Activated CD8-positive, alpha-beta T cell treated with anti-CD3 and anti-CD28 coated beads, Interleukin-2, amount 10 ng/mL, durations not matched to agents 7 days and 5 days (primary cell): ENCODE results near the gene SLC25A18. TPM values are rescaled to one million over a fixed set of nuclear protein-coding genes. Genes with fewer than 3 reads are reported as not detected.
A peak's percentile ranks its signal among the peaks of the same experiment; 100 is the strongest.

Experiments
- ATAC-seq: fragments of 150-1000 bp; cut with Tn5 transposase; one replicate; pipeline ENCODE4 v1.10.0; 2021; ENCODE audit warnings: moderate library complexity
- CTCF ChIA-PET: fragments of 350-600 bp; sonication (Branson Sonifier 250); formaldehyde crosslinking; loops from one replicate; lab custom pipeline; 2021; ENCODE audit warnings: antibody characterized with exemption; lab: Charles Lee
- POLR2A ChIA-PET: fragments of 350-600 bp; sonication (Branson Sonifier 250); formaldehyde crosslinking; loops from one replicate; lab custom pipeline; 2021; ENCODE audit warnings: antibody characterized with exemption; lab: Charles Lee
- DNase-seq: peaks from one replicate; pipeline ENCODE4 v3.0.0-alpha.2; 2020
- H3K27ac Mint-ChIP-seq: one replicate; pipeline ENCODE4 v1.8.0; 2021; ENCODE audit warnings: mild to moderate bottlenecking, mixed read lengths
- H3K27me3 Mint-ChIP-seq: one replicate; pipeline ENCODE4 v1.8.0; 2021; ENCODE audit warnings: low read depth, mixed read lengths
- H3K36me3 Mint-ChIP-seq: one replicate; pipeline ENCODE4 v1.8.0; 2021; ENCODE audit warnings: low read depth, mixed read lengths
- H3K4me1 Mint-ChIP-seq: one replicate; pipeline ENCODE4 v1.8.0; 2021; ENCODE audit warnings: low read depth, mixed read lengths
- H3K4me3 Mint-ChIP-seq: one replicate; pipeline ENCODE4 v1.8.0; 2021; ENCODE audit warnings: mild to moderate bottlenecking, mixed read lengths
- H3K9me3 Mint-ChIP-seq: one replicate; pipeline ENCODE4 v1.8.0; 2022; ENCODE audit warnings: mixed read lengths; ENCODE audit not compliant: insufficient read depth
- total RNA-seq, 2 experiments: library from RNA; stranded (reverse); gene quantifications; one replicate each; pipeline ENCODE4 v1.2.3, GENCODE V29; 2021

Gene SLC25A18
- total RNA-seq, 2 experiments from 2014 or later = not detected

DNA sequence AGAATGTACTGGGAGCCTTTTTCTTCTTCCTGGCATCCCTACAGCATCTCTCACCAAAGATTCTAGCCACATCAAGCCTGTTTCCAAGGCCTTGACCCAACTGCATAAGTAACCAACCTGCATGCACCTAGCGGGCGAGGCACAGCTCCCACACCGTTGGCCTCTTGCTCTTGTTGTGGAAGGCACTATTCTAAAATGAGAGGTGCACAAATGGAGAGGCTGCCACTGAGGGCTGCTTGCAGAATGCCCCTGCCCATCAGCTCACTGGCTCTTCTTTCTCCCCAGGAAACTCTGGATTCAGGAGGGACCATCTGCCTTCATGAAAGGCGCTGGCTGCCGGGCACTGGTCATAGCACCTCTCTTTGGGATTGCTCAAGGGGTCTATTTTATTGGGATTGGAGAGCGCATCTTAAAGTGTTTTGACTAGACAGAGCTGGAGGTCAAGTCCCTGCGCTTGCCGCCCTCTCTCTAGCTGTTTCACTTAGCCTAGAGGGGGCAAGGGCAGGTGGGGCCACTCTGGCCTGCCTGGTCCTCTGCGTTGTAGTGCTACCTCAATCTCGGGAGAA lies 26.6 kb downstream of the SLC25A18 start:
- CTCF ChIA-PET = no interaction called here
- POLR2A ChIA-PET = no interaction called here
- H3K27me3 Mint-ChIP-seq = no peaks in the 10 kb centered on the region
- no peak for DNase-seq
- no peaks in the 10 kb centered on the region for H3K9me3 Mint-ChIP-seq
- H3K4me3 Mint-ChIP-seq = no peak overlapping the region
- H3K4me1 Mint-ChIP-seq = no peaks in the 10 kb centered on the region
- peaks cover 39% of the 10 kb centered on the region for H3K36me3 Mint-ChIP-seq
- ATAC-seq = no peak
- H3K27ac Mint-ChIP-seq = no peak overlapping the region

DNA sequence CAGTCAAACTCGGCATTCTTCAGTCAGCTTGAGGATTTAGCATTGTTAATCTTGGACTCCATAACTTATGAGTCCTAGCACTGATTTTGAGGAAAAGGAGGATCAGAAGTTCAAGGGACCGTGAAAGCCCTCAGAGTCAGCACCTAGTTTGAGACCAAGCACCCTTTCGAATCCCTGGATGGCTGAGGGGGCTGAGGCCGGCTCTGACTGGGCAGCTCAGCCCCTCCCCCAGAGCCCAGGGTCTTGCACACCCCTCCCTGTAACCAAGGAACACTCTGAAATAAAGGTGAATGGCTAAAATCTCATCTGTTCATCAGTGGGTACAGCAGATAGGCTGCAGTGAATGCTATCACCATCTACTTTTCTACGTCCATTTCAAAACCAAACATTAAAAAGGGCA lies 27.3 kb downstream of the SLC25A18 start:
- Mint-ChIP-seq H3K4me3 (no peak overlapping the region), H3K4me1 (no peaks in the 10 kb centered on the region), H3K9me3 (no peaks in the 10 kb centered on the region), H3K27ac (no peak overlapping the region), H3K36me3 (peaks cover 45% of the 10 kb centered on the region), H3K27me3 (no peaks in the 10 kb centered on the region)
- ChIA-PET CTCF (no interaction called here), POLR2A (no interaction called here)
- ATAC-seq (no peak), DNase-seq (no peak)

DNA sequence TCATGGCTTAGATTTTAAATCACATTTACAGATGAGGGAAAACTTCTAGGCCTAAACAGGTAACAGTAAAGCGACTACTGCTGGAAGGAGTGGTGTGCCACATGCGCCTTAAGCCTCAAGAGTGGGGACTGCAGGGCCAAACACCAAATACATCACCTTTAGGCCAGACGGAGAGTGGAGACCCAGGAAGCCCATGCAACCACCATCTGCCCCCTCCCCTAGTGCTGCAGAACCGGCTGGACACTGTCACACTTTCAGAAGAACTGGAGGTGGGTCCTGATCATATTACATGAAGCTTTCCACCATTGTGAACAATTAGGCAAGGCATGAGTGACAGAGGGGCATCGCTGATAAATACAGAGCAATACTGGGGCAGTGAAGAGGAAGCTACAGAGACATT lies 28.9 kb downstream of the SLC25A18 start:
- Mint-ChIP-seq H3K9me3 (no peaks in the 10 kb centered on the region), H3K27ac (no peak overlapping the region), H3K4me3 (no peak overlapping the region), H3K4me1 (no peaks in the 10 kb centered on the region), H3K27me3 (no peaks in the 10 kb centered on the region), H3K36me3 (peaks cover 58% of the 10 kb centered on the region)
- ChIA-PET POLR2A (no interaction called here), CTCF (interaction anchor here (1.2 kb wide), 1 partner anchor 11 kb away, joined by 4 read pairs; no protein-coding TSS in a partner anchor)
- DNase-seq (no peak), ATAC-seq (no peak)

DNA sequence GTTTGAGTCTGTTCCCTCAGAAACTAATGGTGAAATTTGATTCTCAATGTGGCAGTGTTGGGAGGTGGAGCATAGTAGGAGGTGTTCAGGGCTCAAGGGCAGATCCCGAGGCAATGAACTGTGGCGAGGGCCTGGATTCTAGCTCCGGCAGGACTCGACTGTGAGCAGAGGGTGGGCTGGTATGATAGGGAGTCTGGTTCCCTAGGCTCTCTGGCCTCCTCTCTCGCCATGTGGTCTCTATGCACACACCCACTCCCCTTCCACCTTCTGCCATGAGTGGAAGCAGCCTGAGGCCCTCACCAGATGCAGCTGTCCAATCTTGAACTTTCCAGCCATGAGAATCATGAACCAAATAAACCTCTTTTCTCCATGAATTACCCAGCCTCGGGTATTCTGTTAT lies 32.9 kb downstream of the SLC25A18 start:
- H3K9me3 Mint-ChIP-seq = no peaks in the 10 kb centered on the region
- ATAC-seq = no peak
- no peak overlapping the region for H3K4me3 Mint-ChIP-seq
- no peak for DNase-seq
- POLR2A ChIA-PET = no interaction called here
- H3K27ac Mint-ChIP-seq = no peak overlapping the region
- peaks cover 79% of the 10 kb centered on the region for H3K36me3 Mint-ChIP-seq
- H3K27me3 Mint-ChIP-seq = no peaks in the 10 kb centered on the region
- CTCF ChIA-PET = no interaction called here
- H3K4me1 Mint-ChIP-seq = peaks cover 3% of the 10 kb centered on the region

DNA sequence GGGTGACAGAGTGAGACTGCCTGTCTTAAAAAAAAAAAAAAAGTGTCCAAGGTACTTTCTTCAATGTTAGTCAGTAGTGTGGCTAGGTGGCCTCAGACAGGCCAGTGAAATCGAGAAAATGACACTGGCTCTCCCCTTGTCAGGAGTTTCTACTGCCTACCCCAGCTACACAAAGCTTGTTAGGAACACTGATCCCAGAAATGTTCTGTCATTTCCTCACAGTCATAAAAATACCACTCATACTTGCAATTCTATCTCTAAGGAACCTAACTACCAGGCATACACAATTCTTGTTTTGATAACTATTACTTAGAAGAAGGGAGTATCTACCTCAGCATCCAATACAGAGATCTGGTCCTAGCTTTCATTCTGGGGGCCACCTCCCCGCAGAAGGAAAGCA lies 33.9 kb downstream of the SLC25A18 start:
- no peak for DNase-seq
- no peak for ATAC-seq
- Mint-ChIP-seq H3K9me3 (no peaks in the 10 kb centered on the region), H3K36me3 (peaks cover 73% of the 10 kb centered on the region), H3K4me3 (no peak overlapping the region), H3K27me3 (no peaks in the 10 kb centered on the region), H3K4me1 (peaks cover 3% of the 10 kb centered on the region), H3K27ac (no peak overlapping the region)
- ChIA-PET CTCF (no interaction called here), POLR2A (no interaction called here)

DNA sequence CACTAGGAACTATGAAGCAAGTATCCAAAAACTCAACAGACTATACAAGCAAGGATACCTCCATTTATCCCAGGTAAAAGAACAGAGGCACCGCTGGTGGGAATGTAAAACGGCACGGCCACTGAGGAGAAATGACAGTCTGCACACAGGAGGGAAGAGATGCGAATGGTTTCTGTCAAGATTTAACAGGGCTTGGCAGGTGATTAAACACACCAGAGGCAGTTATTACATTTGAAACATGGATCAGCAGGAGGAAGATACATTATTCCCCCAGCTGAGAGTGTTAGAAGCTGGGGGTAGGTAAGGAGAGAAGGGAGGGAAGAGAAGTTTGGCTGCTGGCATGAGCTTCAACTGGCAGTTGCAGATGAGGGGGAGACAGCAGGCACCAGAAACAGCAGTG lies 35.0 kb downstream of the SLC25A18 start:
- POLR2A ChIA-PET = no interaction called here
- ATAC-seq = no peak
- peaks cover 64% of the 10 kb centered on the region for H3K36me3 Mint-ChIP-seq
- peaks cover 3% of the 10 kb centered on the region for H3K4me1 Mint-ChIP-seq
- H3K27ac Mint-ChIP-seq = no peak overlapping the region
- no peaks in the 10 kb centered on the region for H3K27me3 Mint-ChIP-seq
- H3K4me3 Mint-ChIP-seq = no peak overlapping the region
- CTCF ChIA-PET = no interaction called here
- DNase-seq = no peak
- H3K9me3 Mint-ChIP-seq = no peaks in the 10 kb centered on the region

DNA sequence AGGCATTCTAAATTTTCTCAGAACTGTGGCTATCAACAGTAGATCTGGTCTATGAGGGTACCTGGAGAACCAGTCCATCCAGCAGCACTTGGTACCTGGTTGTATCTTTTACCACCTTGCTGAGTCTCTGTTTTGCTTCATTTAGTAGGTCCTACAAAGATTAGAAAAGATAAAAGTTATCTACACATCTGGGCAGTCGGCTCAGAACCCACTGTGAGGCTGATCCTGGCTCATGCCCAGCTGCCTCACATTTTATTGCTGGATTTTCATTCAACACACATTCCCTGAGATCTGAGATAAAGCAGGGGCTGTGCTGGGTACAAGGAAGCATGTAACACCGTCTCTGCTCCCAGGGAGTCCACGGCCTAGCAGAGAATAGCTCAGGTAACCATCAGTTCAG lies 37.7 kb downstream of the SLC25A18 start:
- DNase-seq = no peak
- CTCF ChIA-PET = interaction anchor here (1.4 kb wide), 1 partner anchor 429 kb away, joined by 4 read pairs; no protein-coding TSS in a partner anchor
- POLR2A ChIA-PET = interaction anchor here (0.6 kb wide), 1 partner anchor 316 kb away, joined by 3 read pairs; no protein-coding TSS in a partner anchor
- Mint-ChIP-seq H3K4me1 (peaks cover 9% of the 10 kb centered on the region), H3K4me3 (no peak overlapping the region), H3K27ac (peak overlapping the region; percentile 30), H3K36me3 (peaks cover 49% of the 10 kb centered on the region), H3K27me3 (no peaks in the 10 kb centered on the region), H3K9me3 (no peaks in the 10 kb centered on the region)
- no peak for ATAC-seq

DNA sequence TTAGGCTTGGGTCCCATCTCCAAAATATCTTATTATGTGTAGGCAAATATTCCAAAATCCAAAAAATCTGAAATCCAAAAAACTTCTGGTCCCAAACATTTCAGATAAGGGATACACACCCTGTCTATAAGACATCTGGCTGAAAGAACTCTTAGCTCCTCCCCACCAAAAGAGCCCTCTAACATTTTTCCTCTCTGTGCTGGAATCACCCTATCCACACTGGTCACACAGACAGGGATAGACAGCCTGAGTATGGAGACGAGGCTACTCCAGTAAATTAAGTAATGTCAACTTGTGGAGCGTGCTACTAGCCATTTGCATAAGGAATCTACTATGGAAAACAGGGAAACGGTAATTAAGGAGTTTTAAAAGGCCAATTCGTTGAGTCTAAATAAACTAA lies 40.4 kb downstream of the SLC25A18 start:
- H3K27me3 Mint-ChIP-seq = no peaks in the 10 kb centered on the region
- no peak for ATAC-seq
- ChIA-PET POLR2A (no interaction called here), CTCF (no interaction called here)
- peaks cover 26% of the 10 kb centered on the region for H3K36me3 Mint-ChIP-seq
- H3K27ac Mint-ChIP-seq = no peak overlapping the region
- no peaks in the 10 kb centered on the region for H3K9me3 Mint-ChIP-seq
- no peak for DNase-seq
- peaks cover 9% of the 10 kb centered on the region for H3K4me1 Mint-ChIP-seq
- no peak overlapping the region for H3K4me3 Mint-ChIP-seq

DNA sequence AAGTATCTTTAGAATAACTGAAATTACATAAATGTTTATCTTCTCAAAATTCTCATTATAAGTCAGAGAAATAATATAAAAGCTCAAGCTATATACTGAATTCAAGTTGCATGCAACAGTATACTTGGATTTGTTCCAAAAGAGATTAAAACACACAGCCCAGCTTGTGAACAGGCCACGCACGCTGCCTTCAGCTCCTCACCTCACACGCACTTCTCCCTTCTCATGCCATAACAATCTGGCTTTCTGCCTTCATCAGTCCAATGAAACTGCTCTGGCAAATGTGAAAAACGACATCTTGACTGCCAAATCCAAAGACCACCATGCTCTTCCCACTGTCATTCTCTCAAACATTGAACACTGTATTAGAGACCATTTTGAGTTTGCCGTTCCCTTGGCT lies 43.2 kb downstream of the SLC25A18 start:
- ChIA-PET CTCF (no interaction called here), POLR2A (no interaction called here)
- no peak for ATAC-seq
- Mint-ChIP-seq H3K27ac (no peak overlapping the region), H3K4me3 (no peak overlapping the region), H3K36me3 (peaks cover 21% of the 10 kb centered on the region), H3K9me3 (no peaks in the 10 kb centered on the region), H3K27me3 (no peaks in the 10 kb centered on the region), H3K4me1 (peaks cover 6% of the 10 kb centered on the region)
- no peak for DNase-seq

DNA sequence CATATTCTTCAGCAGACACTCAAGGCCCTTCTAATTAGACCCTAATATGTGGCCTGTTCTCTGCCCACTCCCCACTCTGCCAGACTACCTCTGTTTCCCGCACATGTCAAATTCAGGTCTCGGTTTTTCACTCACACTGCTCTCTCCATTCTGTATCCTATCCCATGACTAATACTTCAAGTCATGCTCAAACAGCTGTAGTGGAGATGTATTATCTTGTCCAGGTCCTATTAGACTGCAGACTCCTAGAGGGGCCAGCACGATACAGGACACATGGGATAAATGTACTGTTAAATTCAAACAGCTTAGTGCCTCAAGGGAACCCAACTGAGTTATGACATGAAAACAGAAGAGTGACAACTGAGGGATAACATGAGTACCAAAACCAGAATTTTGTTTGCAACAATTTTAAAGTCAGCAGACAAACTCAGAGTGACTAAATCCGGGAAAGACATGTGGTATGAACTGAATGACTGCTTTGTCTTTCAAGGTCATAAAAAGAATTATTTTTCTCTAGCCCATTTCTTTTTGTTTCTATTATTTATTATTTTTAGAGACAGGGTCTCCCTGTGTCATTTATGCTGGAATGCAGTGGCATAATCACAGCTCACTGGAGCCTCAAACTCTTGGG lies 44.7 kb downstream of the SLC25A18 start:
- peaks cover 33% of the 10 kb centered on the region for H3K36me3 Mint-ChIP-seq
- no peaks in the 10 kb centered on the region for H3K27me3 Mint-ChIP-seq
- CTCF ChIA-PET = no interaction called here
- DNase-seq (no peak), ATAC-seq (no peak)
- no peak overlapping the region for H3K27ac Mint-ChIP-seq
- peaks cover 6% of the 10 kb centered on the region for H3K4me1 Mint-ChIP-seq
- POLR2A ChIA-PET = no interaction called here
- no peaks in the 10 kb centered on the region for H3K9me3 Mint-ChIP-seq
- H3K4me3 Mint-ChIP-seq = no peak overlapping the region

DNA sequence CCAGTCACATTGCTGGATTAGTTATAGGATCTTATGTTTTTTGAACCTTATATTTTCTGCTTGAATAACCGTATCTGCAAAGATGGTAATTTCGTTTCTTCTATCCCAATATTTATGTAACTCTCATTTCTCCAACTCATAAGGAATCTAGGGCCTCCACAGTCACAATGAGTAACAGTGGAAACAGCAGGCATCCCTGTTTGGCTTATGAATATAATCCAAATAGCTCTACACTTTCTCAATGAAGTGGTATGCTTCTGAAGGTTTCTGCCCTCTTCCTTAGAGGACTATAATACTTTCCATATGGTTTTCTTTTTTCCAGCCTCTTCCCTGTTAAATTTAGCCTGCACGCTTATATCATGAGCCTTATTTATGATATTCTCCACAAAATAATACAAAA lies 48.8 kb downstream of the SLC25A18 start:
- no peaks in the 10 kb centered on the region for H3K9me3 Mint-ChIP-seq
- H3K4me1 Mint-ChIP-seq = no peaks in the 10 kb centered on the region
- no peak overlapping the region for H3K4me3 Mint-ChIP-seq
- ChIA-PET CTCF (no interaction called here), POLR2A (no interaction called here)
- H3K36me3 Mint-ChIP-seq = peaks cover 28% of the 10 kb centered on the region
- no peak for DNase-seq
- no peaks in the 10 kb centered on the region for H3K27me3 Mint-ChIP-seq
- no peak overlapping the region for H3K27ac Mint-ChIP-seq
- ATAC-seq = no peak

DNA sequence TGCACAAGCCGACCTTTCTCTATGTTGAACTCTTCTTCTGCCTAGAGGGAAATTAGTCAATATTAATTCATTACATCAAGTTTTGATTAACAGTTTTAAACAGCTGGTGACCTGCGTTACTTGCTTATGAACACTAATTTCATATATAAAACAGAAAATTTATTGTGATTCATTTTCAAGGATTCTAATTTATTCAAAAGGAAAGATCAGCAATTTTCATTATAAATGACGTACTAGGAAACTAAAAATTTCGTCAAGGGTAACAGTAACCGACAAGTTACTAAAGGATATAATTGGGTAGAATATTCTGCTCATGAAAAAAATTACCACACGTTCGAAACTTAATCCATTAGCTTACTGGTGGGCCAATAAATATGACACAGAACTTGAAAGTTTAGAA lies 50.0 kb downstream of the SLC25A18 start:
- Mint-ChIP-seq H3K4me1 (no peaks in the 10 kb centered on the region), H3K9me3 (no peaks in the 10 kb centered on the region), H3K27me3 (no peaks in the 10 kb centered on the region), H3K27ac (no peak overlapping the region), H3K36me3 (peaks cover 35% of the 10 kb centered on the region), H3K4me3 (no peak overlapping the region)
- DNase-seq (no peak), ATAC-seq (no peak)
- CTCF ChIA-PET = no interaction called here
- POLR2A ChIA-PET = no interaction called here
